H9 (cell line): ENCODE results near the gene SLC2A1. TPM values are rescaled to one million over a fixed set of nuclear protein-coding genes. Genes with fewer than 3 reads are reported as not detected.

Experiments used
- DNase-seq: peaks from one replicate; pipeline ENCODE4 v3.0.0-alpha.2; 2017
- H2AFZ ChIP-seq: one replicate; pipeline ENCODE4 v1.6.1; 2013; ENCODE audit warnings: mild to moderate bottlenecking, low read length, control low read depth, moderate library complexity
- H2AK5ac ChIP-seq: 2 replicates; pipeline ENCODE4 v1.6.1; 2013; ENCODE audit warnings: low read length, control low read depth, mixed read lengths; ENCODE audit not compliant: insufficient read length
- H2BK120ac ChIP-seq: one replicate; pipeline ENCODE4 v1.6.1; 2013; ENCODE audit warnings: low read depth, mild to moderate bottlenecking, low read length, control low read depth, inconsistent platforms; ENCODE audit not compliant: poor library complexity, severe bottlenecking
- H2BK12ac ChIP-seq: 2 replicates; pipeline ENCODE4 v1.6.1; 2013; ENCODE audit warnings: low read length, control low read depth, mixed read lengths, low read depth; ENCODE audit not compliant: insufficient read length
- H2BK15ac ChIP-seq: 2 replicates; pipeline ENCODE4 v1.6.1; 2013; ENCODE audit warnings: low read depth, low read length, control low read depth
- H2BK20ac ChIP-seq: one replicate; pipeline ENCODE4 v1.6.1; 2013; ENCODE audit warnings: low read depth, mild to moderate bottlenecking, low read length, control low read depth, inconsistent platforms; ENCODE audit not compliant: poor library complexity, severe bottlenecking
- H2BK5ac ChIP-seq: 2 replicates; pipeline ENCODE4 v1.6.1; 2013; ENCODE audit warnings: low read length, control low read depth, mixed read lengths; ENCODE audit not compliant: insufficient read length
- H3K14ac ChIP-seq: 2 replicates; pipeline ENCODE4 v1.6.1; 2013; ENCODE audit warnings: low read length, control low read depth; ENCODE audit not compliant: insufficient read depth
- H3K18ac ChIP-seq: 2 replicates; pipeline ENCODE4 v1.6.1; 2013; ENCODE audit warnings: low read depth, mild to moderate bottlenecking, mixed read lengths, low read length, control low read depth; ENCODE audit not compliant: insufficient read length
- H3K23ac ChIP-seq: 2 replicates; pipeline ENCODE4 v1.6.1; 2013; ENCODE audit warnings: low read length, control low read depth, mixed read lengths, low read depth; ENCODE audit not compliant: insufficient read length
- H3K23me2 ChIP-seq: 2 replicates; pipeline ENCODE4 v1.6.1; 2013; ENCODE audit warnings: low read depth, mild to moderate bottlenecking, mixed read lengths, low read length, control low read depth; ENCODE audit not compliant: insufficient read length, poor library complexity, severe bottlenecking
- H3K27ac ChIP-seq: 2 replicates; pipeline ENCODE4 v1.5.1; 2013; ENCODE audit warnings: low read length, control low read depth, mixed read lengths, low read depth; ENCODE audit not compliant: insufficient read length
- H3K27me3 ChIP-seq: 2 replicates; pipeline ENCODE4 v1.6.1; 2013; ENCODE audit warnings: low read length, control low read depth, inconsistent platforms; ENCODE audit not compliant: insufficient read depth
- H3K4ac ChIP-seq: 2 replicates; pipeline ENCODE4 v1.6.1; 2013; ENCODE audit warnings: low read depth, mild to moderate bottlenecking, control low read depth, inconsistent platforms, low read length, moderate library complexity
- H3K4me1 ChIP-seq: 2 replicates; pipeline ENCODE4 v1.6.1; 2013; ENCODE audit warnings: low read length, control low read depth, inconsistent platforms; ENCODE audit not compliant: insufficient read depth
- H3K4me2 ChIP-seq: 2 replicates; pipeline ENCODE4 v1.6.1; 2013; ENCODE audit warnings: low read length, control low read depth, mixed read lengths; ENCODE audit not compliant: insufficient read length, insufficient read depth
- H3K56ac ChIP-seq: 2 replicates; pipeline ENCODE4 v1.6.1; 2013; ENCODE audit warnings: low read depth, mild to moderate bottlenecking, mixed read lengths, low read length, control low read depth; ENCODE audit not compliant: insufficient read length
- H3K79me1 ChIP-seq: 2 replicates; pipeline ENCODE4 v1.6.1; 2013; ENCODE audit warnings: low read depth, mild to moderate bottlenecking, moderate library complexity, low read length, control low read depth, inconsistent platforms; ENCODE audit not compliant: insufficient read depth, poor library complexity, severe bottlenecking
- H3K79me2 ChIP-seq: 2 replicates; pipeline ENCODE4 v1.6.1; 2013; ENCODE audit warnings: low read length, control low read depth, inconsistent platforms; ENCODE audit not compliant: insufficient read depth
- H3K9ac ChIP-seq: 2 replicates; pipeline ENCODE4 v1.6.1; 2013; ENCODE audit warnings: low read length, control low read depth, mixed read lengths; ENCODE audit not compliant: insufficient read length; ENCODE audit errors: extremely low read depth
- H3K9me3 ChIP-seq: one replicate; pipeline ENCODE4 v1.6.1; 2013; ENCODE audit warnings: low read depth, low read length, inconsistent platforms; ENCODE audit not compliant: control insufficient read depth
- H3T11ph ChIP-seq: one replicate; pipeline ENCODE4 v1.6.1; 2013; ENCODE audit warnings: mild to moderate bottlenecking, low read length, control low read depth, inconsistent platforms
- H4K20me1 ChIP-seq: one replicate; pipeline ENCODE4 v1.6.1; 2013; ENCODE audit not compliant: control insufficient read depth, insufficient read length, insufficient read depth
- H4K5ac ChIP-seq: 2 replicates; pipeline ENCODE4 v1.6.1; 2013; ENCODE audit warnings: low read depth, mild to moderate bottlenecking, mixed read lengths, low read length, control low read depth; ENCODE audit not compliant: insufficient read length
- H4K8ac ChIP-seq: replicated peaks from 2 replicates; pipeline ENCODE4 v1.6.1; 2013; ENCODE audit warnings: low read length, control low read depth, mixed read lengths, low read depth; ENCODE audit not compliant: insufficient read length
- H4K91ac ChIP-seq: 2 replicates; pipeline ENCODE4 v1.6.1; 2013; ENCODE audit warnings: low read depth, mild to moderate bottlenecking, moderate library complexity, mixed read lengths, low read length, control low read depth; ENCODE audit not compliant: insufficient read length
- H3K27ac Mint-ChIP-seq, 3 experiments: 2 replicates in 2 of 3; 3 replicates in 1 of 3; pipeline ENCODE4 v1.8.0; 2020 to 2021; ENCODE audit warnings: mixed read lengths in 3 of 3, mild to moderate bottlenecking in 1 of 3, moderate library complexity in 1 of 3
- H3K27me3 Mint-ChIP-seq: 2 replicates; pipeline ENCODE4 v1.8.0; 2021; ENCODE audit warnings: low read depth, mild to moderate bottlenecking, moderate library complexity, mixed read lengths
- H3K36me3 Mint-ChIP-seq, 3 experiments: 2 replicates in 2 of 3; 3 replicates in 1 of 3; pipeline ENCODE4 v1.8.0; 2020 to 2021; ENCODE audit warnings: low read depth in 3 of 3, mixed read lengths in 3 of 3; ENCODE audit not compliant: insufficient read depth in 1 of 3
- H3K4me1 Mint-ChIP-seq, 2 experiments: 2 replicates each; pipeline ENCODE4 v1.8.0; 2020; ENCODE audit warnings: mixed read lengths in 2 of 2
- H3K4me3 Mint-ChIP-seq, 2 experiments: 2 replicates in 1 of 2; 3 replicates in 1 of 2; pipeline ENCODE4 v1.8.0; 2020 to 2021; ENCODE audit warnings: mild to moderate bottlenecking in 2 of 2, mixed read lengths in 2 of 2, moderate library complexity in 1 of 2
- H3K9me3 Mint-ChIP-seq, 2 experiments: 2 replicates in 1 of 2; 3 replicates in 1 of 2; pipeline ENCODE4 v1.8.0; 2020; ENCODE audit warnings: mild to moderate bottlenecking in 2 of 2, mixed read lengths in 2 of 2, moderate library complexity in 1 of 2
- CTCF ChIP-seq: fragments of 200-600 bp; sonication (generic); conservative IDR thresholded peaks from 3 replicates; pipeline ENCODE4 v1.8.0; 2021; ENCODE audit warnings: antibody characterized with exemption, mild to moderate bottlenecking
- WGBS: extraction: QIAGEN DNeasy Blood & Tissue Kit; methylation state at CpG from one replicate; pipeline ENCODE4 v1.1.7; 2013; ENCODE audit warnings: missing lambda C conversion rate, low lambda C conversion rate, mixed read lengths; ENCODE audit not compliant: insufficient read length; ENCODE audit errors: extremely low coverage; 5-methylcytosine and 5-hydroxymethylcytosine counted together
- total RNA-seq: library from RNA; stranded (reverse); gene quantifications from 2 replicates; pipeline ENCODE4 v1.2.1, GENCODE V29; 2021

SLC2A1 gene
- total RNA-seq, 1 experiment from 2014 or later = 186 TPM

- Histone ChIP-seq H2AK5ac (no peak overlapping the region), H2BK20ac (no peak overlapping the region), H3K9me3 (no peaks in the 10 kb centered on the region), H3K4me1 (peaks cover 14% of the 10 kb centered on the region; the same call in 1 of the 2 replicates), H2BK120ac (no peak overlapping the region), H3K4me2 (no peak overlapping the region), H3K23me2 (no peaks in the 10 kb centered on the region), H3K9ac (no peak overlapping the region), H4K8ac (no peak overlapping the region), H3K56ac (no peak overlapping the region), H2BK12ac (no peak overlapping the region), H3K27ac (no peak overlapping the region), H3K18ac (no peak overlapping the region), H3K14ac (no peak overlapping the region), H4K20me1 (no peaks in the 10 kb centered on the region), H2BK5ac (no peak overlapping the region), H3K4ac (no peak overlapping the region), H3K79me1 (no peaks in the 10 kb centered on the region), H3K23ac (no peak overlapping the region), H3K27me3 (no peaks in the 10 kb centered on the region), H2AFZ (no peak overlapping the region), H3T11ph (no peak overlapping the region), H4K91ac (no peak overlapping the region), H3K79me2 (no peaks in the 10 kb centered on the region), H2BK15ac (no peak overlapping the region), H4K5ac (no peak overlapping the region)
- WGBS = no CpG with 5 or more reads among the region's 3 CpGs
- H3K4me3 Mint-ChIP-seq = no peak overlapping the region
- no peak for TF ChIP-seq CTCF
- no peak for DNase-seq
- peaks cover 13 to 17% of the 10 kb centered on the region in 2 experiments for H3K4me1 Mint-ChIP-seq
- H3K27me3 Mint-ChIP-seq = no peaks in the 10 kb centered on the region
- peak overlapping the region in 1 of 3 experiments; percentile 12; a peak in 1 of 7 replicates for H3K27ac Mint-ChIP-seq
- no peaks in the 10 kb centered on the region for H3K9me3 Mint-ChIP-seq
- H3K36me3 Mint-ChIP-seq = peaks cover 18 to 46% (median 42%) of the 10 kb centered on the region in 3 experiments; a peak in 6 of 7 replicates
Observed at GRCh38 chr1:42973799-42974198, 15.1 kb upstream of the SLC2A1 start.
